HepG2 (cell line): ENCODE data around the gene SPEM2. TPM values are rescaled to one million over a fixed set of nuclear protein-coding genes. Genes with fewer than 3 reads are reported as not detected.
A peak's percentile ranks its signal among the peaks of the same experiment; 100 is the strongest.

ENCODE experiments used
- ATF7-NPFF ChIP-seq: sonication (generic); formaldehyde crosslinking; IDR thresholded peaks from 2 replicates; pipeline ENCODE4 v1.8.1; 2023; ENCODE audit warnings: mild to moderate bottlenecking, low read depth, missing genetic modification reagents, moderate library complexity
- BRCA1 ChIP-seq: sonication (generic); formaldehyde crosslinking; IDR thresholded peaks from 2 replicates; pipeline ENCODE4 v1.4.0; 2020; ENCODE audit warnings: missing genetic modification reagents
- FOXC1 ChIP-seq: sonication (generic); formaldehyde crosslinking; IDR thresholded peaks from 2 replicates; pipeline ENCODE4 v1.8.0; 2022; ENCODE audit warnings: mild to moderate bottlenecking, missing genetic modification reagents, borderline replicate concordance
- FOXK2 ChIP-seq: fragments of 450-650 bp; IDR thresholded peaks from 2 replicates; pipeline ENCODE4 v1.6.1; 2016
- HOXA9 ChIP-seq: sonication (generic); formaldehyde crosslinking; IDR thresholded peaks from 2 replicates; pipeline ENCODE4 v1.8.1; 2022; ENCODE audit warnings: missing genetic modification reagents, mild to moderate bottlenecking, moderate library complexity, borderline replicate concordance
- MEF2D ChIP-seq: sonication (generic); formaldehyde crosslinking; IDR thresholded peaks from 2 replicates; pipeline ENCODE4 v1.5.1; 2020; ENCODE audit warnings: mild to moderate bottlenecking, missing genetic modification reagents
- SAP130 ChIP-seq: IDR thresholded peaks from 2 replicates; pipeline ENCODE4 v1.6.1; 2016; ENCODE audit warnings: low read depth
- SP140L ChIP-seq: sonication (generic); formaldehyde crosslinking; IDR thresholded peaks from 2 replicates; pipeline ENCODE4 v1.4.0; 2020; ENCODE audit warnings: missing genetic modification reagents, borderline replicate concordance
- ZMYM2 ChIP-seq: sonication (generic); formaldehyde crosslinking; IDR thresholded peaks from 2 replicates; pipeline ENCODE4 v1.8.0; 2022; ENCODE audit warnings: mild to moderate bottlenecking, missing genetic modification reagents
- ZNF430 ChIP-seq: sonication (generic); formaldehyde crosslinking; IDR thresholded peaks from 2 replicates; pipeline ENCODE4 v1.9.0; 2021; ENCODE audit warnings: mild to moderate bottlenecking, missing genetic modification reagents
- ZNF441 ChIP-seq: sonication (generic); formaldehyde crosslinking; IDR thresholded peaks from 2 replicates; pipeline ENCODE4 v1.7.0; 2021; ENCODE audit warnings: missing genetic modification reagents, borderline replicate concordance
- ZNF564 ChIP-seq: sonication (generic); formaldehyde crosslinking; IDR thresholded peaks from 2 replicates; pipeline ENCODE4 v1.8.1; 2023; ENCODE audit warnings: mild to moderate bottlenecking, missing genetic modification reagents
- ZNF672 ChIP-seq: sonication (generic); formaldehyde crosslinking; IDR thresholded peaks from 2 replicates; pipeline ENCODE4 v1.8.1; 2022; ENCODE audit warnings: missing genetic modification reagents
- ZNF746 ChIP-seq: sonication (generic); formaldehyde crosslinking; IDR thresholded peaks from 2 replicates; pipeline ENCODE4 v1.8.0; 2022; ENCODE audit warnings: mild to moderate bottlenecking, missing genetic modification reagents
- ZNF777 ChIP-seq: sonication (generic); formaldehyde crosslinking; IDR thresholded peaks from 2 replicates; pipeline ENCODE4 v1.4.0; 2020; ENCODE audit warnings: missing genetic modification reagents
- polyA plus RNA-seq, 8 experiments: library from polyadenylated mRNA; depleted of rRNA in 3 of 8; stranded (reverse) in 7 of 8; unstranded in 1 of 8; fragments of >200 nt; fragmentation: Illumina TruSeq in 4 of 8; extraction: Trizol in 4 of 8; gene quantifications; 2 replicates each; pipeline versions ENCODE4 v1.2.1 to v1.2.3, GENCODE V29; 2011 to 2016; ENCODE audit warnings: low read depth in 4 of 8, missing spikeins in 1 of 8, mixed read lengths in 1 of 8; ENCODE audit not compliant: insufficient read depth in 1 of 8
- total RNA-seq, 5 experiments: library from RNA; depleted of rRNA; stranded (reverse); fragments of >200 nt; fragmentation: Illumina TruSeq; extraction: Trizol; gene quantifications; 2 replicates each; pipeline ENCODE4 v1.2.3, GENCODE V29; 2016; ENCODE audit warnings: low read depth in 1 of 5
- TF ChIP-seq, protein P1 (sequence below): IDR thresholded peaks from 2 replicates; pipeline ENCODE4 v1.6.1; 2016; ENCODE audit warnings: missing biosample characterization, missing genetic modification reagents, low read depth
- TF ChIP-seq, protein P2 (sequence below): sonication (generic); formaldehyde crosslinking; IDR thresholded peaks from 2 replicates; pipeline ENCODE4 v1.8.0; 2022; ENCODE audit warnings: low read depth, missing genetic modification reagents
- TF ChIP-seq, protein P3 (sequence below): sonication (generic); formaldehyde crosslinking; IDR thresholded peaks from 2 replicates; pipeline ENCODE4 v1.5.0; 2020; ENCODE audit warnings: mild to moderate bottlenecking, low read depth, missing genetic modification reagents, borderline replicate concordance
- TF ChIP-seq, protein P4 (sequence below), 2 experiments: sonication (generic) in 1 of 2; formaldehyde crosslinking in 1 of 2; IDR thresholded peaks; 2 replicates each; pipeline versions ENCODE4 v1.6.1 to v1.9.0; 2014 to 2022; ENCODE audit warnings: antibody characterized with exemption in 1 of 2, borderline replicate concordance in 1 of 2, inconsistent platforms in 1 of 2, low read depth in 1 of 2, missing genetic modification reagents in 1 of 2
- TF ChIP-seq, protein P5 (sequence below): IDR thresholded peaks from 2 replicates; pipeline ENCODE4 v1.6.1; 2016; ENCODE audit warnings: mild to moderate bottlenecking, missing biosample characterization, missing genetic modification reagents

Gene SPEM2
- total and polyA plus RNA-seq, 2 of the 13 experiments (the other 11 are each of a cell fraction or from before 2014, with no cell fraction given), result not detected

DNA sequence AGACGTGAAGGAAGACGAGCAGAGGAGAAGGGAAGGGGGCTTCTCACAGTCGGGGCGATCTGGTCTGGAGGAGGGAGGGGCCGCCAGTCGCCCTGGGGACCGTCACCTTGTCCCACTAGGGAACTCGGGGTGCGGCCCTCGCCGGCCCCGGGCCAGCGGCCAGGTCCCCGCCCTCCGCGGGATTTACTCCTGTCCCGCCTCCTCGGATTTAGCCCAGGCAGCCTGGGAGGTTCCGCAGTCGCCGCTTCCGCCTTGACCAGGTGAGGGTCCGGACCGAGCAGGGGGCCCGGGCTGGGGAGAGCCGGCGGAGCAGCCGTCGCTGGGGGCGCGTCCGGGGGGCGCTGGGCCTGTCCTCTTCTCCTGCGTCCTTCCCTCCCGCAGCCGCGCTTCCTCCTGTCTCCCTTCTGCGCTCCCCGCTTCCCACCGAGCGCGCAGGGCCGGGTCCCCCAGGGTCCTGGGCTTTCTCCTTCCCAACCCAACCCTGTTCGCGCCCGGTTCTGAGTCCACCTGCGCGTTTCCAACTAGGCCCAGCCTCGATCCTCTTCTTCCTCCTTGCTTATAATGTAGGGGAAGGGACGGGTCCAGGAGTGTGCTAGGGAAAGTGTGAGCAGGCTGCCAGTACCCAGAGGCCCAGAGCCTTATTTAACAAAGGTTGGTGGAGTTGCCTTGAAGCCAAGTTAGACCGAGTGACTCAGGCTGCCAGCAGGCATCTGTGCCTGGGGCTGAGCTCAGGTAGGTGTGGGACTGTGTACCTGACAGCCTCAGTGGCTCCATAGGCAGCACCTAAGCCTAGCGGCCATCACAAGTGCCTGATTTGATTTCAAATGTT, 44.3 kb upstream of the SPEM2 start, which contains the start of gene TNK1 (continued):
- TF ChIP-seq, protein P1, sequence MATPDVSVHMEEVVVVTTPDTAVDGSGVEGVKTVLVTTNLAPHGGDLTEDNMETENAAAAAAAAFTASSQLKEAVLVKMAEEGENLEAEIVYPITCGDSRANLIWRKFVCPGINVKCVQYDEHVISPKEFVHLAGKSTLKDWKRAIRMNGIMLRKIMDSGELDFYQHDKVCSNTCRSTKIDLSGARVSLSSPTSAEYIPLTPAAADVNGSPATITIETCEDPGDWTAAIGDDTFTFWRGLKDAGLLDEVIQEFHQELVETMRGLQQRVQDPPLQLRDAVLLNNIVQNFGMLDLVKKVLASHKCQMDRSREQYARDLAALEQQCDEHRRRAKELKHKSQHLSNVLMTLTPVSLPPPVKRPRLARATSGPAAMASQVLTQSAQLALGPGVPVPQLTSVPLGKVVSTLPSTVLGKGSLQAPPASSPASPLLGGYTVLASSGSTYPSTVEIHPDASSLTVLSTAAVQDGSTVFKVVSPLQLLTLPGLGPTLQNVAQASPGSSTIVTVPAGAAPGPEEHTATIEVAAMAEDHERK (CRISPR knock-in tag), result no peak
- no peak for TF ChIP-seq MEF2D (CRISPR knock-in tag)
- TF ChIP-seq, protein P2, sequence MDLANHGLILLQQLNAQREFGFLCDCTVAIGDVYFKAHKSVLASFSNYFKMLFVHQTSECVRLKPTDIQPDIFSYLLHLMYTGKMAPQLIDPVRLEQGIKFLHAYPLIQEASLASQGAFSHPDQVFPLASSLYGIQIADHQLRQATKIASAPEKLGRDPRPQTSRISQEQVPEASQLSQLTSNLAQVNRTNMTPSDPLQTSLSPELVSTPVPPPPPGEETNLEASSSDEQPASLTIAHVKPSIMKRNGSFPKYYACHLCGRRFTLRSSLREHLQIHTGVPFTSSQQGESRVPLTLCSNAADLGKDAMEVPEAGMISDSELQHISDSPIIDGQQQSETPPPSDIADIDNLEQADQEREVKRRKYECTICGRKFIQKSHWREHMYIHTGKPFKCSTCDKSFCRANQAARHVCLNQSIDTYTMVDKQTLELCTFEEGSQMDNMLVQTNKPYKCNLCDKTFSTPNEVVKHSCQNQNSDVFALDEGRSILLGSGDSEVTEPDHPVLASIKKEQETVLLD (CRISPR knock-in tag), result no peak
- no peak for TF ChIP-seq FOXK2
- no peak for TF ChIP-seq ZNF430 (CRISPR knock-in tag)
- peak; percentile 69 for TF ChIP-seq ZNF777 (CRISPR knock-in tag)
- TF ChIP-seq, protein P3, sequence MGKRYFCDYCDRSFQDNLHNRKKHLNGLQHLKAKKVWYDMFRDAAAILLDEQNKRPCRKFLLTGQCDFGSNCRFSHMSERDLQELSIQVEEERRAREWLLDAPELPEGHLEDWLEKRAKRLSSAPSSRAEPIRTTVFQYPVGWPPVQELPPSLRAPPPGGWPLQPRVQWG (CRISPR knock-in tag), result no peak
- TF ChIP-seq, protein P4, sequence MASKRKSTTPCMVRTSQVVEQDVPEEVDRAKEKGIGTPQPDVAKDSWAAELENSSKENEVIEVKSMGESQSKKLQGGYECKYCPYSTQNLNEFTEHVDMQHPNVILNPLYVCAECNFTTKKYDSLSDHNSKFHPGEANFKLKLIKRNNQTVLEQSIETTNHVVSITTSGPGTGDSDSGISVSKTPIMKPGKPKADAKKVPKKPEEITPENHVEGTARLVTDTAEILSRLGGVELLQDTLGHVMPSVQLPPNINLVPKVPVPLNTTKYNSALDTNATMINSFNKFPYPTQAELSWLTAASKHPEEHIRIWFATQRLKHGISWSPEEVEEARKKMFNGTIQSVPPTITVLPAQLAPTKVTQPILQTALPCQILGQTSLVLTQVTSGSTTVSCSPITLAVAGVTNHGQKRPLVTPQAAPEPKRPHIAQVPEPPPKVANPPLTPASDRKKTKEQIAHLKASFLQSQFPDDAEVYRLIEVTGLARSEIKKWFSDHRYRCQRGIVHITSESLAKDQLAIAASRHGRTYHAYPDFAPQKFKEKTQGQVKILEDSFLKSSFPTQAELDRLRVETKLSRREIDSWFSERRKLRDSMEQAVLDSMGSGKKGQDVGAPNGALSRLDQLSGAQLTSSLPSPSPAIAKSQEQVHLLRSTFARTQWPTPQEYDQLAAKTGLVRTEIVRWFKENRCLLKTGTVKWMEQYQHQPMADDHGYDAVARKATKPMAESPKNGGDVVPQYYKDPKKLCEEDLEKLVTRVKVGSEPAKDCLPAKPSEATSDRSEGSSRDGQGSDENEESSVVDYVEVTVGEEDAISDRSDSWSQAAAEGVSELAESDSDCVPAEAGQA (IDR thresholded peaks at IDR 0.05; ENCODE audit: low read depth), result no peak
- TF ChIP-seq, protein P4 (CRISPR knock-in tag; IDR thresholded peaks at IDR 0.05; ENCODE audit: borderline replicate concordance), result no peak
- TF ChIP-seq FOXC1 (CRISPR knock-in tag), result peak; percentile 91
- TF ChIP-seq SP140L (CRISPR knock-in tag), result no peak
- TF ChIP-seq, protein P5, sequence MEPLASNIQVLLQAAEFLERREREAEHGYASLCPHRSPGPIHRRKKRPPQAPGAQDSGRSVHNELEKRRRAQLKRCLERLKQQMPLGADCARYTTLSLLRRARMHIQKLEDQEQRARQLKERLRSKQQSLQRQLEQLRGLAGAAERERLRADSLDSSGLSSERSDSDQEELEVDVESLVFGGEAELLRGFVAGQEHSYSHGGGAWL (CRISPR knock-in tag), result no peak
- no peak for TF ChIP-seq ZMYM2
- TF ChIP-seq ATF7-NPFF (CRISPR knock-in tag), result 0 out of 2 replicates have a peak, but pooled peaks have one; percentile 49
- 0 out of 2 replicates have a peak, but pooled peaks have one; percentile 41 for TF ChIP-seq BRCA1 (CRISPR knock-in tag)
- no peak for TF ChIP-seq ZNF441 (CRISPR knock-in tag)
- peak; percentile 43 for TF ChIP-seq SAP130 (CRISPR knock-in tag)
- TF ChIP-seq HOXA9, result no peak
- TF ChIP-seq ZNF564 (CRISPR knock-in tag), result no peak
- 0 out of 2 replicates have a peak, but pooled peaks have one; percentile 49 for TF ChIP-seq ZNF746 (CRISPR knock-in tag)
- no peak for TF ChIP-seq ZNF672 (CRISPR knock-in tag)
